GM11168 (cell line): Measurements from ENCODE around the gene CDKN1C.

Experiments
- in situ Hi-C: fragments of 300-500 bp; cut with MboI; formaldehyde crosslinking; loops from one replicate; pipeline ENCODE4 v1.12.0; 2022; ENCODE audit warnings: low sequenced_read_pairs; ENCODE audit not compliant: unreplicated experiment

The CDKN1C gene

GRCh38 chr11:2878782-2879181 is 6.8 kb downstream of the CDKN1C start:
- in situ Hi-C loops = loop anchor here (5.0 to 25.0 kb wide), 2 partner anchors 441 to 591 kb away; no protein-coding TSS in a partner anchor

DNA sequence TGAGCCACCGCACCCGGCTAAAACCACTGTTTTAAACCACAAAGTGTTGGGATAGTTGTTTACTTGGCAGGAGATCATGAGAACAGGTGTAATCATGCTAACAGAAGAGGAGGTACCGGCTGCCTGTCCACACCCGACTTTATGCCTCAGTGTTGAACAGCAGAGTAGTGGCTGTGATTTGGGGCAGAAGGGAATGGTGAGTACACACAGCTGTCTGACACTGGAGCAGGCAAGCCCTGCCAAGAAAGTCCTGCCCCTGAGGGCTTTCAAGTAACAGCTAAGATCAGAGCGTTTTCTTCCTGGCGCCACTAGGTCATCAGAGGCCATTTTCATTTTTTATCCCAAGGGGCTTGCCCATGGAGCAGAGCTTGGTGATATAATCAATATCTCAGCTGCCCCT is 8.1 kb downstream of the CDKN1C start:
- in situ Hi-C loops = loop anchor here (5.0 to 25.0 kb wide), 2 partner anchors 440 to 590 kb away; no protein-coding TSS in a partner anchor

DNA sequence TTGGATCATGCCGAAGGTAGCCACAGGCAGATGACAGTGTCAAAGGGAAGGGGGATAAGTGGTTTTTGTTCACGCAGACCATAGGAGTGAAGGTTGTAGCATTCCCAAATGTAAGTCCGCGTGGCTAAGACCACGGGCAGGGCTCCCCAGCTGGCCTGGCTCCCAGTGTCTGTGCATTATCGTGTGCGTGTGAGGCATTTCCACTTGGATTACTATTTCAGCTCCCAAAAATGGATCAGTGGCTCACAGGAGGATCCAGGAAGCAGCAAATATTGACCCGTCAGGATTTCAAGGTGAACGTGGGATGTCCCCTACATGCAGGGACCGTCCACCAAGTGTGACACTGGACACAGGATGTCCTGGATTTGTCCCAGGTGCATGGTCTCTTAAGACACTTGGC is 10.6 kb downstream of the CDKN1C start:
- in situ Hi-C loops = loop anchor here (5.0 to 25.0 kb wide), 2 partner anchors 438 to 588 kb away; no protein-coding TSS in a partner anchor

DNA sequence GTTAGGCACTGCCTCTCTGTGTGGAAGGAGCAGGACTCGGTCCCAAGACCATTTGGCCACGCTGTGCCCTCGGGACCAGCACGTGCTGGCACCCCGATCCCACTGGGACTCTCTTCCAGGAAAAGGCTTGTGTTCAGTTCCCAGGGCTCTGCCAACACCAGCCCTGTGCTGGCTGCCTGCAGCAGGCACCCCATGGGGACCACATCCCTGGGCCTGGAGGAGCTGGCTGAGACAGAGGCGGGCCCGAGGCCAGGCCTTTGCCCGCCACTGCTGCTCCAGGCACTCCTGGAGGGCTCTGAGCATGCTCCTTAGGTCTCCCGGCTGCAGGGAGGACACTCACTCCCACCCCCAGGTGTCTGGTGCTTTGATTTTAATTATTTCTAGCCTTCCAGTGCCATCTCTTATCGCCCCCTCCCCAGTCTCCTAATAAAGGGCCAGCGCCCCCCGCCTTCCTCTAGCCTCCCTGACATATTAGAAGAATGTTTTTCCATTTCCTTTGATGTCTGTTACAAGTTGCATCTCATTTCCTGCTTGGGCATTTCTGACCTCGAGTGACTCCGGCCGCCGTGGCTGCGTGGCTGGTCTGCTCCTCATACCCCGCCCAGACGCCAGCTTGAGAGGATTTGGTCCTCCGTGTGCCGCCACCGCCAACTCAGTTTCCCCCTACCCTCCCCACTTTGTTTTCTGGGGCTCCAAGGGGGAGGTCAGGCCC is 14.4 kb downstream of the CDKN1C start:
- in situ Hi-C loops = no loop called here

- in situ Hi-C loops = no loop called here
Observed at GRCh38 chr11:2870460-2870859, 15.1 kb downstream of the CDKN1C start.

GRCh38 chr11:2869561-2870427 is 15.8 kb downstream of the CDKN1C start:
- in situ Hi-C loops = no loop called here

DNA sequence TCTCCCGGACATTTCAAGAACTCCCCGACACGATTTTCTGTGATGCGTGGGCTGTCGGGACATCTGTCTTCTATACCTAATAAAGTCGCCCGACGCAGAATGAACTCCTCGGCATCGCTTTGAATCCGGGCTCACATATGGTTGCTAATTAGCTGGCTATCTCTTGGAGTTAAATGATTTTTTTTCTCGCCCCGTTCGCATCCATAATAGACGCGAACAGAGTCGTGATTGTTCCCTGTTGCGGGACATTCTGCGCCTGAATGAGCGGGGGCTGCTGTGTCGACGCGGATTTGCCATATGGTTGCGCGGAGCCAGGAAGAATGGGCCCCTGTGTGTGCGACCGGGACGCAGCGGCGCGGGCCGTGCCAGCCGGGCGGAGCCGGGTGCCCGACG is 16.4 kb downstream of the CDKN1C start:
- in situ Hi-C loops = no loop called here

- in situ Hi-C loops = no loop called here
Observed at GRCh38 chr11:2868506-2869133, 17.0 kb downstream of the CDKN1C start.

- in situ Hi-C loops = no loop called here
Observed at GRCh38 chr11:2867722-2868505, 17.7 kb downstream of the CDKN1C start.

GRCh38 chr11:2867142-2867541 is 18.4 kb downstream of the CDKN1C start:
- in situ Hi-C loops = no loop called here

GRCh38 chr11:2865922-2866577 is 19.5 kb downstream of the CDKN1C start:
- in situ Hi-C loops = no loop called here

DNA sequence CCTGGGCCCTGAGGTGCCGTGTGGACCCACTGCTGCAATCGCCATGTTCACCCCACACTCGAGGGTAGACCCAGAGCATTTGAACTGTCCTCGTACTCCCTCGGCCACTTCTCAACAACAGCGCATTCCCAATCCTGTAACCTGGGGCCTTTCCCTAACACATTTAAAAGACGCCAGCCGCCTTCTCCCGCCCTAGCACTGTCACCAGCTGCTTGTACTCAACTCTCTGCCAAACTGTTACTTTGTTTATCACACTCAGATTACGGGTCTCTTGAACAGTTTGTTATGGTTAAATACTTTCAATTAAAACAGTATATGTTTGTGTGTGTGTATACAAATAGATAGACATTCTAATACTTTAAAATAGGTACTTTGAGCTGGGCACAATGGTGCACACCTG is 20.7 kb downstream of the CDKN1C start:
- in situ Hi-C loops = no loop called here

GRCh38 chr11:2863276-2863618 is 22.3 kb downstream of the CDKN1C start:
- in situ Hi-C loops = no loop called here

DNA sequence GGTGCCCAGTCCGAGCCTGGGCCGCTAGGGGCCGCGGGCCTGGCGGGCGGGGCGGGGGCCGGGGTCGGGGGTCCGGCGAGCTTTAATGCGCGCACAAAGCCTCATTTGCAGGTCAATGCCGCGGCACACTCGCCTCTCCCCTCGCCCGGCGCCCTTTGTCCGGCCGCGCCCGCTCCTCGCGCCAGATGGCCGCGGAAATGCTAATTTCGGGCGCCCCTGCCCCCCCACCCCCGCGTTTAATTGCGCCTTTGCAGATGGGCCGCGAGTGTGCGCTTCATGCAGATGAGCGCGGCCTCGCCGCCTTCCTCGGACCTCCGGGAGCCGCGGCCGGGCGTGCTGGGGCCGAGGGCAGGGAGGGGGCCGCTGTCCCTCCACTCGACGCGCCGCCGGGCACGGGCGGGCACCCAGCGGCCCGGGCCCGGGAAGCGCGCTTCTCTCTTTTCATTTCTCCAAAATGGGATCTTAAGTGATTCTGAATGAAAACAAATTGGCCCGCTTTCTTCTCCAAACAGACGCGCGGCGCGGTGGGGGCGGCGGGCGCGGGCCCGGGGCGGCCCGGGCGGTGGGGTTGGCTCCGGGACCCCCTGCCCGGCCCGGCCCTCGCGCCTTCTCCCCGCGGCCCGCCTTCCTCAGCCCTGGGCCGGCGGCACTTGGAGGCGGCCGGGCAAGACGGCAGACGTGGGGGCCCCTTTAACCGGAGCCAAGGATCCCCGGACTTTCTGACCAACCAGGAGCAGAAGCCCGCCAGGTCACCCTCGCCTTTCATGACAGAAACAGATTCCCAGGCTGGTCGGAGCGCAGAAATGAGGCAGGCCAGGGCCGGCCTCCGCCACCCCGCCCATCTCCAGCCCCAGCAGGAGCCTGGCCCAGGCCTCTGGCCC is 22.9 kb downstream of the CDKN1C start:
- in situ Hi-C loops = no loop called here

GRCh38 chr11:2860636-2861035 is 24.9 kb downstream of the CDKN1C start:
- in situ Hi-C loops = no loop called here

DNA sequence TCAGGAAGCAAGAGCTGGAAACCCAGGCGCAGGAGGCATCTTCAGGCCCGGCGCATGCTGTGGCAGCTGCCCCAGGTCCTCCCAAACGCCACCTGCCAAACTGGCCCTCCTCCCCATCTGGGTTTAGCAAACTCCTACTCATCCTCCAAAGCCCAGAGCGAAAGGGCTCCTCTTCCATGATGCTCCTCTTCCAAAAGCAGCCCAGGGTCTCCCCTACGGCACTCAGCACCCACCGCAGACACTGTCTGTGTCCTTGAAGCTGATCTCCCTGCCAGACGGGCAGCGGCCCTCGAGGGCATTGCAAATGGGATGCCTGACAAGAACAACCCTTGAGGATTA is 25.9 kb downstream of the CDKN1C start:
- in situ Hi-C loops = no loop called here

GRCh38 chr11:2858995-2859698 is 26.4 kb downstream of the CDKN1C start:
- in situ Hi-C loops = no loop called here

GRCh38 chr11:2857918-2858317 is 27.7 kb downstream of the CDKN1C start:
- in situ Hi-C loops = no loop called here
